ENCODE data around the gene PALM3.

The PALM3 gene

GRCh38 chr19:14080887-14081796, 19.3 kb upstream of the PALM3 start:
- no peaks in the 10 kb centered on the region for H3K9me3 ChIP-seq (ENCODE audit: insufficient read depth, low read length)
- no peaks in the 10 kb centered on the region; the same call in 1 of the 2 replicates for H3F3A ChIP-seq (ENCODE audit: insufficient read depth)
- H3K9me2 ChIP-seq (replicated peaks; ENCODE audit: insufficient read depth, low read length), result no peaks in the 10 kb centered on the region
- no peaks in the 10 kb centered on the region for H3K27me3 ChIP-seq (ENCODE audit: low read length)
- peak overlapping the region; percentile 82 for H3K4me3 ChIP-seq (ENCODE audit: insufficient read depth, low read length, poor library complexity, severe bottlenecking)
- peak overlapping the region; percentile 74 for H3K9ac ChIP-seq (ENCODE audit: low read length)
- H2AFZ ChIP-seq (ENCODE audit: low read depth, low read length, severe bottlenecking), result peak overlapping the region; percentile 89
- peak overlapping the region; percentile 33; the same call in 1 of the 2 replicates for H3K27ac ChIP-seq (ENCODE audit: low read depth, low read length)
- no peaks in the 10 kb centered on the region for H4K20me1 ChIP-seq (ENCODE audit: low read depth, low read length)
- H3K4me2 ChIP-seq (ENCODE audit: low read depth, low read length, poor library complexity, severe bottlenecking), result peak overlapping the region; percentile 73
- TF ChIP-seq CTCF (IDR thresholded peaks at IDR 0.05; ENCODE audit: insufficient read depth, low read length, poor library complexity, severe bottlenecking), result no peak
- TF ChIP-seq EZH2phosphoT487 (conservative IDR thresholded peaks at IDR 0.05; ENCODE audit: low read length), result no peak
- no peaks in the 10 kb centered on the region for H3K36me3 ChIP-seq (ENCODE audit: low read length)
- H3K79me2 ChIP-seq (ENCODE audit: insufficient read depth, low read length), result no peaks in the 10 kb centered on the region

- Histone ChIP-seq H3K27ac (ENCODE audit: low read depth, low read length) (no peak overlapping the region), H3K36me3 (ENCODE audit: low read length) (no peaks in the 10 kb centered on the region), H4K20me1 (ENCODE audit: low read depth, low read length) (no peaks in the 10 kb centered on the region), H3F3A (ENCODE audit: insufficient read depth) (no peaks in the 10 kb centered on the region; the same call in 1 of the 2 replicates), H3K4me3 (ENCODE audit: insufficient read depth, low read length, poor library complexity, severe bottlenecking) (no peak overlapping the region), H3K27me3 (ENCODE audit: low read length) (no peaks in the 10 kb centered on the region), H3K79me2 (ENCODE audit: insufficient read depth, low read length) (no peaks in the 10 kb centered on the region), H3K9ac (ENCODE audit: low read length) (no peak overlapping the region), H3K9me3 (ENCODE audit: insufficient read depth, low read length) (no peaks in the 10 kb centered on the region), H3K9me2 (replicated peaks; ENCODE audit: insufficient read depth, low read length) (no peaks in the 10 kb centered on the region), H3K4me2 (ENCODE audit: low read depth, low read length, poor library complexity, severe bottlenecking) (no peak overlapping the region), H2AFZ (ENCODE audit: low read depth, low read length, severe bottlenecking) (no peak overlapping the region)
- TF ChIP-seq EZH2phosphoT487 (conservative IDR thresholded peaks at IDR 0.05; ENCODE audit: low read length) (no peak), CTCF (IDR thresholded peaks at IDR 0.05; ENCODE audit: insufficient read depth, low read length, poor library complexity, severe bottlenecking) (no peak)
Measured at GRCh38 chr19:14078411-14078810, 16.5 kb upstream of the PALM3 start.

- Histone ChIP-seq H3K9me2 (replicated peaks; ENCODE audit: insufficient read depth, low read length) (no peaks in the 10 kb centered on the region), H4K20me1 (ENCODE audit: low read depth, low read length) (no peaks in the 10 kb centered on the region), H3K36me3 (ENCODE audit: low read length) (no peaks in the 10 kb centered on the region), H3K9me3 (ENCODE audit: insufficient read depth, low read length) (no peaks in the 10 kb centered on the region), H3K27ac (ENCODE audit: low read depth, low read length) (peak overlapping the region; percentile 43), H2AFZ (ENCODE audit: low read depth, low read length, severe bottlenecking) (peak overlapping the region; percentile 61), H3K4me2 (ENCODE audit: low read depth, low read length, poor library complexity, severe bottlenecking) (peak overlapping the region; percentile 99), H3K27me3 (ENCODE audit: low read length) (no peaks in the 10 kb centered on the region), H3K9ac (ENCODE audit: low read length) (peak overlapping the region; percentile 58), H3K79me2 (ENCODE audit: insufficient read depth, low read length) (no peaks in the 10 kb centered on the region), H3K4me3 (ENCODE audit: insufficient read depth, low read length, poor library complexity, severe bottlenecking) (peak overlapping the region; percentile 58), H3F3A (ENCODE audit: insufficient read depth) (no peaks in the 10 kb centered on the region; the same call in 1 of the 2 replicates)
- TF ChIP-seq EZH2phosphoT487 (conservative IDR thresholded peaks at IDR 0.05; ENCODE audit: low read length) (no peak), CTCF (IDR thresholded peaks at IDR 0.05; ENCODE audit: insufficient read depth, low read length, poor library complexity, severe bottlenecking) (no peak)
Measured at GRCh38 chr19:14073925-14074838, 12.3 kb upstream of the PALM3 start.
